MM.1S (cell line): ENCODE data around the gene DGUOK.

Source experiments
- DNase-seq: peaks from one replicate; pipeline ENCODE4 v3.0.0-alpha.2; 2015
- H2AFZ ChIP-seq: fragments of 300-600 bp; sonication (generic); 2 replicates; pipeline ENCODE4 v1.6.0; 2016; ENCODE audit warnings: antibody characterized with exemption, low read length
- H3F3A ChIP-seq: fragments of 300-600 bp; sonication (generic); 2 replicates; pipeline ENCODE4 v1.6.1; 2016; ENCODE audit warnings: mild to moderate bottlenecking, antibody characterized with exemption, low read length, moderate library complexity, mixed read lengths; ENCODE audit not compliant: insufficient read depth
- H3K27ac ChIP-seq: fragments of 300-600 bp; sonication (generic); 2 replicates; pipeline ENCODE4 v1.5.1; 2016; ENCODE audit warnings: mild to moderate bottlenecking, low read length
- H3K27me3 ChIP-seq: fragments of 300-600 bp; sonication (generic); replicated peaks from 2 replicates; pipeline ENCODE4 v1.6.0; 2016; ENCODE audit warnings: low read length; ENCODE audit not compliant: insufficient read depth
- H3K36me3 ChIP-seq: fragments of 300-600 bp; sonication (generic); replicated peaks from 2 replicates; pipeline ENCODE4 v1.6.1; 2016; ENCODE audit warnings: mild to moderate bottlenecking, low read length, mixed read lengths; ENCODE audit not compliant: insufficient read depth
- H3K4me1 ChIP-seq: fragments of 300-600 bp; sonication (generic); 2 replicates; pipeline ENCODE4 v1.6.1; 2016; ENCODE audit warnings: low read length, mixed read lengths
- H3K4me2 ChIP-seq: fragments of 300-600 bp; sonication (generic); 2 replicates; pipeline ENCODE4 v1.6.0; 2016; ENCODE audit warnings: low read depth, low read length
- H3K4me3 ChIP-seq: fragments of 300-600 bp; sonication (generic); 2 replicates; pipeline ENCODE4 v1.5.1; 2016; ENCODE audit warnings: low read length, mixed read lengths
- H3K79me2 ChIP-seq: fragments of 300-600 bp; sonication (generic); 2 replicates; pipeline ENCODE4 v1.6.1; 2016; ENCODE audit warnings: mixed run types, low read length, mixed read lengths
- H3K9ac ChIP-seq: fragments of 300-600 bp; sonication (generic); 2 replicates; pipeline ENCODE4 v1.6.1; 2016; ENCODE audit warnings: low read length, mixed read lengths
- H3K9me2 ChIP-seq: fragments of 300-600 bp; sonication (generic); replicated peaks from 2 replicates; pipeline ENCODE4 v1.6.1; 2016; ENCODE audit warnings: mild to moderate bottlenecking, low read length, mixed read lengths; ENCODE audit not compliant: insufficient read depth
- H3K9me3 ChIP-seq: fragments of 300-600 bp; sonication (generic); replicated peaks from 2 replicates; pipeline ENCODE4 v1.6.1; 2016; ENCODE audit warnings: mild to moderate bottlenecking, low read length, mixed read lengths; ENCODE audit not compliant: insufficient read depth
- H4K20me1 ChIP-seq: fragments of 300-600 bp; sonication (generic); 2 replicates; pipeline ENCODE4 v1.6.1; 2016; ENCODE audit warnings: mild to moderate bottlenecking, low read length, moderate library complexity, mixed read lengths; ENCODE audit not compliant: insufficient read depth
- CTCF ChIP-seq: fragments of 300-600 bp; sonication (generic); IDR thresholded peaks from 2 replicates; pipeline ENCODE4 v1.5.1; 2016; ENCODE audit warnings: antibody characterized with exemption, low read length, mixed read lengths
- EZH2 ChIP-seq: fragments of 300-600 bp; sonication (generic); optimal IDR thresholded peaks from 2 replicates; pipeline ENCODE3; 2017; ENCODE audit warnings: low read depth, mild to moderate bottlenecking, antibody characterized with exemption, low read length, mixed read lengths
- EZH2phosphoT487 ChIP-seq: fragments of 300-600 bp; sonication (generic); IDR thresholded peaks from 2 replicates; pipeline ENCODE4 v1.6.1; 2018; ENCODE audit warnings: antibody characterized with exemption, low read length

The DGUOK gene

DNA sequence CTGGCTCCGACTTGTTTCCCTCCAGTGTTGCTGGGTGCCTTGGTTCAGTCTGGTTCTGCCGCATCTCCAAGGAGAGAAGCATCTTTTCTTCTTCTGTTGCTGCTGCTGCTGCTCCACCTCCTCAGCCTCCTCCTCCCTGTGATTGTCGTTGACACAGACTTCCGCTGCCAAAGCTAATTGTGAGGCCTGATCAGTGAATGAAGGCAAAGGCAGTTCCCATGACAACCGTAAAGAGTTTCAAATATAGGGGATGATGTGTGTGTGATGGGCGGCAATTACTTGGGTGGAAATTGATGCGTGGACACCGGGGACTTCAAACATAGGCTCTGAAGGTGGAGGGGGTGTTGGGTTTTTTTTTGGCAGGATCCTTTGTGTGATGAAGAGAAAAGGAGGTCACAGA lies 71.8 kb downstream of the DGUOK start:
- Histone ChIP-seq H3K4me3 (no peak overlapping the region), H3K9me2 (no peaks in the 10 kb centered on the region), H3K79me2 (peaks cover 77% of the 10 kb centered on the region), H2AFZ (no peak overlapping the region), H3K9ac (no peak overlapping the region), H3K27ac (no peak overlapping the region), H3K27me3 (no peaks in the 10 kb centered on the region), H4K20me1 (peaks cover 23% of the 10 kb centered on the region; the same call in 1 of the 2 replicates), H3F3A (0 out of 2 replicates have a peak, but pooled peaks cover 5% of the 10 kb centered on the region), H3K9me3 (no peaks in the 10 kb centered on the region), H3K4me2 (no peak overlapping the region), H3K4me1 (no peaks in the 10 kb centered on the region), H3K36me3 (no peaks in the 10 kb centered on the region)
- no peak for DNase-seq
- no peak for TF ChIP-seq EZH2phosphoT487

DNA sequence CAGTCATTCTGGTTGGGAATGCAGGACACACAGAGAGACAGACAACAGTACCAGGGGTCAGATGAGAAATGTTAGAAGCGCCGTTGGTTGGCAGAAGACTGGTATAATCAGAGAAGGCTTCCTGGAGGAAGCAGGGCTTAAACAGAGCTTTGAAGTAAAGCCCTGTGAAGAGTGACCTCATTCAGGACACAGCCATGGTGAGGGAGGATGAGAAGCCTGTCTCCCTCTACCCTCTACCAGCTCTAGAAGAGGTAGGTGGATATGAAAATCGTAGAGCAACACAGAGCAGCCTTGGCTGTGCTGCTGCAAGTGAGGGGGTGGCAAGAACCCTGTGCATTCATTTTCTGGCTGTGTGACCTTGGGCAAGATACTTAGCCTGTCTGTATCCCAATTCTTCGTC lies 72.3 kb downstream of the DGUOK start:
- Histone ChIP-seq H3K79me2 (peaks cover 76% of the 10 kb centered on the region), H3F3A (0 out of 2 replicates have a peak, but pooled peaks cover 5% of the 10 kb centered on the region), H3K4me2 (no peak overlapping the region), H2AFZ (no peak overlapping the region), H3K9me3 (no peaks in the 10 kb centered on the region), H3K27me3 (no peaks in the 10 kb centered on the region), H3K27ac (no peak overlapping the region), H4K20me1 (peaks cover 23% of the 10 kb centered on the region; the same call in 1 of the 2 replicates), H3K4me1 (no peaks in the 10 kb centered on the region), H3K9ac (no peak overlapping the region), H3K36me3 (no peaks in the 10 kb centered on the region), H3K4me3 (no peak overlapping the region), H3K9me2 (no peaks in the 10 kb centered on the region)
- no peak for DNase-seq
- TF ChIP-seq EZH2 = no peak
- TF ChIP-seq CTCF = no peak
- TF ChIP-seq EZH2phosphoT487 = no peak

GRCh38 chr2:73999881-74000597 lies 73.4 kb downstream of the DGUOK start:
- Histone ChIP-seq H3K27ac (no peak overlapping the region), H3K9me2 (no peaks in the 10 kb centered on the region), H3K79me2 (peaks cover 76% of the 10 kb centered on the region), H3K4me3 (no peak overlapping the region), H3K36me3 (no peaks in the 10 kb centered on the region), H3K4me2 (no peak overlapping the region), H3K27me3 (no peaks in the 10 kb centered on the region), H3K4me1 (no peaks in the 10 kb centered on the region), H3K9ac (no peak overlapping the region), H3F3A (0 out of 2 replicates have a peak, but pooled peaks cover 5% of the 10 kb centered on the region), H3K9me3 (no peaks in the 10 kb centered on the region), H4K20me1 (peaks cover 23% of the 10 kb centered on the region; the same call in 1 of the 2 replicates), H2AFZ (no peak overlapping the region)
- TF ChIP-seq EZH2phosphoT487 (no peak), CTCF (no peak), EZH2 (no peak)
- DNase-seq = no peak

DNA sequence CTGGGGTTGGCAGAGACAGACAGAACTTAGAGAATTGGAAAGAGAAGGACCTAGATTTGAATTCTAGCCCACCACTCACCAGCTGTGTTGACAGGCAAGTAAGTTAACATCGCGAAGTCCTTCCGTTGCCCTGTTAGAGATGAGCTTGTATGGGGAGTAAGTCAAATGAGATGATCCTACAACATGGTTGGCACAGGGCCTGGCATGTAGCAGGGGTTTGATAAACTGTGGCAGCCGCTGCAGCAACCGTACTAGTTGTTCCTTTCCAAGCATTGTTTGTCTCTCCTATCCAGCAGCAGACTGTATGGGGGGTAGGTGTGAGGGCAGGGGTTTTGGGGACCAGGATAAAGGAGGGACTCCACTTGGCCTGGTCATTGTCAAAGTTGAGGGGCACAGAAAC lies 74.0 kb downstream of the DGUOK start:
- Histone ChIP-seq H3K9me3 (no peaks in the 10 kb centered on the region), H3F3A (0 out of 2 replicates have a peak, but pooled peaks cover 5% of the 10 kb centered on the region), H3K4me3 (no peak overlapping the region), H3K27ac (no peak overlapping the region), H3K27me3 (no peaks in the 10 kb centered on the region), H4K20me1 (peaks cover 19% of the 10 kb centered on the region; the same call in 1 of the 2 replicates), H3K4me1 (no peaks in the 10 kb centered on the region), H3K36me3 (no peaks in the 10 kb centered on the region), H3K9me2 (no peaks in the 10 kb centered on the region), H3K4me2 (no peak overlapping the region), H3K79me2 (peaks cover 76% of the 10 kb centered on the region), H3K9ac (no peak overlapping the region), H2AFZ (no peak overlapping the region)
- DNase-seq = no peak
- TF ChIP-seq EZH2phosphoT487 (no peak), CTCF (no peak), EZH2 (no peak)
